Lower lobe of right lung (tissue), 2 donors: ENCODE results near the gene DIP2B. TPM values are rescaled to one million over a fixed set of nuclear protein-coding genes. Genes with fewer than 3 reads are reported as not detected.
"Not testable (repeated sequence)": the region's sequence is repeated elsewhere in the genome, so short reads cannot be mapped to it uniquely, and the experiment has no call there.

Experiments
- ATAC-seq, 2 donors: fragments of 200-7000 bp; cut with Tn5 transposase; one replicate each; pipeline ENCODE4 v1.9.1; 2020 to 2022; ENCODE audit warnings: mild to moderate bottlenecking in 2 of 2, moderate library complexity in 2 of 2
- DNase-seq: peaks from one replicate; pipeline ENCODE4 v3.0.0-alpha.2; 2020
- H3K27ac ChIP-seq: fragments of 200-600 bp; one replicate; pipeline ENCODE4 v1.8.0; 2022
- H3K27me3 ChIP-seq: fragments of 200-600 bp; one replicate; pipeline ENCODE4 v1.8.0; 2022; ENCODE audit warnings: low read depth
- H3K36me3 ChIP-seq: fragments of 200-600 bp; one replicate; pipeline ENCODE4 v1.8.0; 2022; ENCODE audit warnings: mild to moderate bottlenecking
- H3K4me1 ChIP-seq: fragments of 200-600 bp; one replicate; pipeline ENCODE4 v1.8.0; 2022
- H3K4me3 ChIP-seq: fragments of 200-600 bp; one replicate; pipeline ENCODE4 v1.8.0; 2022; ENCODE audit warnings: mild to moderate bottlenecking
- H3K9me3 ChIP-seq: fragments of 200-600 bp; one replicate; pipeline ENCODE4 v1.8.0; 2022
- intact Hi-C: fragments of 100-400 bp; cut with DNase I; formaldehyde crosslinking; loops from one replicate; pipeline ENCODE4 v1.11.0; 2022
- total RNA-seq: library from RNA; stranded (reverse); fragmentation: NEBNext Ultra II Directional; extraction: Animal tissue kit (Norgen Biotek cat#: 25700); gene quantifications from one replicate; pipeline ENCODE4 v1.2.1, GENCODE V29; 2021
- TF ChIP-seq, protein P1 (sequence below): fragments of 200-600 bp; IDR thresholded peaks from one replicate; pipeline ENCODE4 v1.8.0; 2022; ENCODE audit warnings: antibody characterized with exemption, mild to moderate bottlenecking
- donor health status: DM: no; HTN: yes; CAD: no; lungs with severe emphysema.

DIP2B gene
- total RNA-seq, 1 donor from 2014 or later, result 32.8 TPM

DNA sequence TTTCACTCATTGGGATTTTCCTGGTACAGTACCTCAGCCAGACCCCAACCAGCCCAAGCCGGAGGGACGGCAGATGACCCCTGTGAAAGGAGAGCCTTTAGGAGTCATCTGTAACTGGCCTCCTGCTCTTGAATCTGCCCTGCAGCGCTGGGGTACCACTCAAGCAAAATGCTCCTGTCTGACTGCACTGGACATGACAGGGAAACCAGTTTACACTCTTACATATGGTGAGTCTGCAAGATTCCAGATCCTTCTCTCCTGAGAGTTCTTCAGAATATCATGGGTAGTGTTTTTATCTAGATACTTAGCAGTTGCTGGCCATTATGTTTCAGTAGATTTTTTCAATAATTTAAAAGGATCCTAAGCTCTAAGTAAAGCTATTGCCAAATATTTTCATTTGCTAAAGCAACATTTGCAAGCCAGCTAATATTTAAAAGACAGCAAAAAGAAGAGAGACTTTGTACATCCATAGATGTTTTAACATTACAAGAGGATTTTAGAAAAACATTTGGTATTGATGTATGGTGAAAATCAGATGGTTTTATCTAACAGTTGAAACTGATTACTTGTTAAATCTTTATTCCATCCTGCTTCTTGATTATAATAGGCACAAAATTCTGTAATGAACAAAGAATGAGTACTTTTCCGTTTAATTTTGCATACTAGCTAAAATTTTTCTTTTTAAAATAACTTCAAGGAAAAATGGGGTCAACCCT lies 174.0 kb downstream of the DIP2B start:
- Histone ChIP-seq H3K9me3 (no peaks in the 10 kb centered on the region), H3K4me3 (no peak overlapping the region), H3K4me1 (no peaks in the 10 kb centered on the region), H3K27ac (no peak overlapping the region), H3K27me3 (no peaks in the 10 kb centered on the region), H3K36me3 (peaks cover 91% of the 10 kb centered on the region)
- DNase-seq, result no peak
- TF ChIP-seq, protein P1, sequence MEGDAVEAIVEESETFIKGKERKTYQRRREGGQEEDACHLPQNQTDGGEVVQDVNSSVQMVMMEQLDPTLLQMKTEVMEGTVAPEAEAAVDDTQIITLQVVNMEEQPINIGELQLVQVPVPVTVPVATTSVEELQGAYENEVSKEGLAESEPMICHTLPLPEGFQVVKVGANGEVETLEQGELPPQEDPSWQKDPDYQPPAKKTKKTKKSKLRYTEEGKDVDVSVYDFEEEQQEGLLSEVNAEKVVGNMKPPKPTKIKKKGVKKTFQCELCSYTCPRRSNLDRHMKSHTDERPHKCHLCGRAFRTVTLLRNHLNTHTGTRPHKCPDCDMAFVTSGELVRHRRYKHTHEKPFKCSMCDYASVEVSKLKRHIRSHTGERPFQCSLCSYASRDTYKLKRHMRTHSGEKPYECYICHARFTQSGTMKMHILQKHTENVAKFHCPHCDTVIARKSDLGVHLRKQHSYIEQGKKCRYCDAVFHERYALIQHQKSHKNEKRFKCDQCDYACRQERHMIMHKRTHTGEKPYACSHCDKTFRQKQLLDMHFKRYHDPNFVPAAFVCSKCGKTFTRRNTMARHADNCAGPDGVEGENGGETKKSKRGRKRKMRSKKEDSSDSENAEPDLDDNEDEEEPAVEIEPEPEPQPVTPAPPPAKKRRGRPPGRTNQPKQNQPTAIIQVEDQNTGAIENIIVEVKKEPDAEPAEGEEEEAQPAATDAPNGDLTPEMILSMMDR, result no peak
- ATAC-seq, result no peak
- intact Hi-C loops, result no loop called here

DNA sequence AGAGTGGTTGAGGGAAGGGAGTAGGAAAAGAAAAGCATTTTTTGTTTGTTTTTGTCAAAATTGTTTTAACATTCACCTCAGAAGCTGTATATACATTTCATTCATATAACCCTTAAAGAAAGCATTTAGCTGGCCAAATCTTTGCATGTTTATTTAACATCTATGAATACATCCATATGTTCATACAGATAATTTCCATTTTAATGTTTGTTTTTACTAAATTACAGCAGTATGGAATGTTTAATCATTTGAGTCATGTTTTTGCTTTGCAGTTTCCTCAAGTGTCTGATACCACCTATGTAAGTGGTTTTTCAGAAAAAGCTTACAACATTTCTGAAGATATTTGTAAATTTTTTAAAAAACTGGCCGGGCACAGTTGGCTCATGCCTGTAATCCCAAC lies 174.8 kb downstream of the DIP2B start:
- Histone ChIP-seq H3K36me3 (peaks cover 92% of the 10 kb centered on the region), H3K4me3 (no peak overlapping the region), H3K9me3 (no peaks in the 10 kb centered on the region), H3K27ac (no peak overlapping the region), H3K4me1 (no peaks in the 10 kb centered on the region), H3K27me3 (no peaks in the 10 kb centered on the region)
- TF ChIP-seq, protein P1, result no peak
- no peak for ATAC-seq
- DNase-seq, result no peak
- intact Hi-C loops, result no loop called here

DNA sequence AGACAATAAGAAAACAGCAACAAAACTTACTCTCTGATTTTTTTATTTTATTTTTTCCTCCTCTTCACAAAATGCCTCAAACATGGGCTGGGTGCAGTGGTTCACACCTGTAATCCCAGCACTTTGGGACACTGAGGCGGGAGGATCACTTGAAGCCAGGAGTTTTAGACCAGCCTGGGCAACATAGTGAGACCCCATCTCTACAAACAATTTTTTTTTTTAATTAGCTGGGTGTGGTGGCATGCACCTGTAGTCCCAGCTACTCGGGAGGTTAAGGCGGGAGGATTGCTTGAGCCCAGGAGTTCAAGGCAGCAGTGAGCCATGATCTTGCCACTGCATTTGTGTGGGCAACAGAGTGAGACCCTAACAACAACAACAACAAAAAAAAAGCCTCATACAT lies 176.3 kb downstream of the DIP2B start:
- ATAC-seq, H3K27ac ChIP-seq, DNase-seq, H3K4me3 ChIP-seq, H3K27me3 ChIP-seq, intact Hi-C loops, H3K4me1 ChIP-seq, H3K9me3 ChIP-seq: not testable (repeated sequence)
- peaks cover 90% of the 10 kb centered on the region for H3K36me3 ChIP-seq

DNA sequence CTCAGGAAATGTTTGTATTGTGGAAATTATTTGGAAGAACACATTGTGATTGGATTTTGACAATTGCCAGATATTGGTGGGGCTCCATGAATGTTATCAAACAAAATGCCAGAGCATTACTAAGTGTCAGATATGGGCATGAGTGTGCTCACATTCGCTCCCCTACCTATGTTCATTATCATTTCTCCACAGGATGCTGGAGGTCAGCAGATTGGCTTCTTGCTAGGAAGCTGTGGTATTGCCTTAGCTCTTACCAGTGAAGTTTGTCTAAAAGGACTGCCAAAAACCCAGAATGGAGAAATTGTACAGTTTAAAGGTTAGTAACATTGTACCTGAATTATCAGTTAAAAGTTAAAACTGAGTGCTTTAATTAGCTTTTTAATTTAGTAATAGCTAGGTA lies 180.9 kb downstream of the DIP2B start:
- no peaks in the 10 kb centered on the region for H3K27me3 ChIP-seq

DNA sequence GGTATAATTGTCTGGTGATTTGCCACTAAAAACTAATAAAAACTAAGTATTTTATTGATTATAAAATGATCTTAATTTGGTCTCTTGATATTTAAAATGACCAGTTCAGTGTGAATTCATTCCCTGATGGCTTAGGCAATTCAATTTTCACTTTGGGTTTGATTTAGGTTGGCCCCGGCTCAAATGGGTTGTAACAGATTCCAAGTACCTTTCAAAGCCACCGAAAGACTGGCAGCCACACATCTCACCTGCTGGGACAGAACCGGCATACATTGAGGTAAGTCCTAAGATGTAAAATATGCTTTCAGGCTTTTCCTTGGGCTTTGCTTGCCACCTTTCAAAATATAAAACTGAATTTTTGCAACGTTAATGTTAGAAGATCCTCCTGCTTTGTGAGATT lies 181.6 kb downstream of the DIP2B start:
- Histone ChIP-seq H3K9me3 (no peaks in the 10 kb centered on the region), H3K4me3 (no peak overlapping the region), H3K27ac (no peak overlapping the region), H3K4me1 (no peaks in the 10 kb centered on the region), H3K27me3 (no peaks in the 10 kb centered on the region), H3K36me3 (peaks cover 94% of the 10 kb centered on the region)
- no peak for ATAC-seq
- TF ChIP-seq, protein P1, result no peak
- intact Hi-C loops, result no loop called here
- no peak for DNase-seq

More for the DNA sequence above, 180.9 kb downstream of the DIP2B start:
- no peak for DNase-seq
- H3K4me3 ChIP-seq, result no peak overlapping the region
- peaks cover 94% of the 10 kb centered on the region for H3K36me3 ChIP-seq
- intact Hi-C loops, result no loop called here
- ATAC-seq, result no peak
- TF ChIP-seq, protein P1, result no peak
- H3K27ac ChIP-seq, result no peak overlapping the region
- no peaks in the 10 kb centered on the region for H3K4me1 ChIP-seq
- H3K9me3 ChIP-seq, result no peaks in the 10 kb centered on the region

DNA sequence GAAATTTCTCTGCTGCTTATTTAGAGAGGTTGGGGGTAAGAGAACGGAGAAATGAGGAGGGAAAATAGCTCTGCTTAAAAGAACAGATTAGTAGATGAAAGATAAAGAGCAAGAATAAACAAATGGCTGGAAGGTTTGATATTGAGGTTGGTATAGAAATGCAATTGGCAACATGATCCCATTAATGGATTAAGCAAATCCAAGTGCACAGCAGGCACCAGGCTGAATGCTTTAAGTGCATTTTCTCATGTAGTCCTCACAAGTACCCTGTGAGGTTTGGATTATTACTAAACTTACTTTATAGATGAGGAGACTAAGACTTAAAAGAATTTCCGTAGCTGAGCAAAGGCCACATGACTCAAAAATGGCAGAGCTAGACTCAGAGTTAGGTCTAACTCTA lies 182.2 kb downstream of the DIP2B start:
- DNase-seq (no peak), ATAC-seq (no peak)
- Histone ChIP-seq H3K4me3 (no peak overlapping the region), H3K4me1 (no peaks in the 10 kb centered on the region), H3K9me3 (no peaks in the 10 kb centered on the region), H3K27ac (no peak overlapping the region), H3K27me3 (no peaks in the 10 kb centered on the region), H3K36me3 (peaks cover 93% of the 10 kb centered on the region)
- intact Hi-C loops, result no loop called here
- TF ChIP-seq, protein P1, result no peak
